ENCODE data around the gene LAP3.

The LAP3 gene

GRCh38 chr4:17623451-17624001, 46.5 kb downstream of the LAP3 start:
- TF ChIP-seq GATA3 (IDR thresholded peaks at IDR 0.05; ENCODE audit: low read depth, low read length), result no peak
- TF ChIP-seq GATA2 (IDR thresholded peaks at IDR 0.05; ENCODE audit: low read depth, low read length), result no peak

- TF ChIP-seq GATA3 (IDR thresholded peaks at IDR 0.05; ENCODE audit: low read depth, low read length) (no peak), GATA2 (IDR thresholded peaks at IDR 0.05; ENCODE audit: low read depth, low read length) (no peak)
These were observed 47.8 kb downstream of the LAP3 start for GRCh38 chr4:17624821-17625220.

DNA sequence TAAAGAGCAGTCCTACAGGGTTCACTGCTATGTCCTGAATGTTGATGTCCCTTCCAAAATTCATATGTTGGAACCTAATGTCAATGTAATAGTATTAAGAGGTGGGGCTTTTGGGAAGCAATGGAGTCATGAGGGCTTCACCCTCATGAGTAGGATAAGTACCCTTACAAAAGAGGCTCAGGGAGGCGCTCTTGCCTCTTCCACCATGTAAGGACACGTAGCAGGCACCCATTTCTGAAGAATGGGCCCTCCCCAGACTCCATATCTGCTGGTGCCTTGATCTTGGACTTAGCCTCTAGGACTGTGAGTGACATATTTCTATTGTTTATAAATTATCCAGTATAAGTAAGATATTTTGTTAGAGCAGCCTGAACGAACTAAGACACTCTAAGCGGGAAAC, 53.2 kb downstream of the LAP3 start:
- TF ChIP-seq GATA3 (IDR thresholded peaks at IDR 0.05; ENCODE audit: low read depth, low read length) (no peak), GATA2 (IDR thresholded peaks at IDR 0.05; ENCODE audit: low read depth, low read length) (no peak)

GRCh38 chr4:17633600-17633999, 56.6 kb downstream of the LAP3 start:
- no peak for TF ChIP-seq GATA2 (IDR thresholded peaks at IDR 0.05; ENCODE audit: low read depth, low read length)
- TF ChIP-seq GATA3 (IDR thresholded peaks at IDR 0.05; ENCODE audit: low read depth, low read length), result no peak

- TF ChIP-seq GATA3 (IDR thresholded peaks at IDR 0.05; ENCODE audit: low read depth, low read length) (no peak), GATA2 (IDR thresholded peaks at IDR 0.05; ENCODE audit: low read depth, low read length) (no peak)
These were observed 58.1 kb downstream of the LAP3 start for GRCh38 chr4:17635056-17635455.

DNA sequence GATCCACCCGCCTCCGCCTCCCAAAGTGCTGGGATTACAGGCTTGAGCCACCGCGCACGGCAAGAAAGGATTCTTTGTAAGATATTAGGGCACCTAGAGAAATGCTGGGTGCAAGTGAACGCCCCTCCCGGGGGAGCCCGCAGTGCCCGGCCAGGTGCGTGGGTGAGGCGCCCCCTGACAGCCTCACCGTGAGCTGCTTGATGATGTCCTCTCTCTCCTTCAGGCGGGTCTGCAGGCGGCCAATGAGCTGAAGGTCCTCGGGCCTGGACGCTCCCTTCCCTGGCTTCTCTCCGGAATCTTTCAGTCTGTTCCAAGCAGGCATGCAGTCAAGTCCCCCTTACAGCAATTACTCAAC, 59.3 kb downstream of the LAP3 start:
- no peak for TF ChIP-seq GATA2 (IDR thresholded peaks at IDR 0.05; ENCODE audit: low read depth, low read length)
- no peak for TF ChIP-seq GATA3 (IDR thresholded peaks at IDR 0.05; ENCODE audit: low read depth, low read length)

DNA sequence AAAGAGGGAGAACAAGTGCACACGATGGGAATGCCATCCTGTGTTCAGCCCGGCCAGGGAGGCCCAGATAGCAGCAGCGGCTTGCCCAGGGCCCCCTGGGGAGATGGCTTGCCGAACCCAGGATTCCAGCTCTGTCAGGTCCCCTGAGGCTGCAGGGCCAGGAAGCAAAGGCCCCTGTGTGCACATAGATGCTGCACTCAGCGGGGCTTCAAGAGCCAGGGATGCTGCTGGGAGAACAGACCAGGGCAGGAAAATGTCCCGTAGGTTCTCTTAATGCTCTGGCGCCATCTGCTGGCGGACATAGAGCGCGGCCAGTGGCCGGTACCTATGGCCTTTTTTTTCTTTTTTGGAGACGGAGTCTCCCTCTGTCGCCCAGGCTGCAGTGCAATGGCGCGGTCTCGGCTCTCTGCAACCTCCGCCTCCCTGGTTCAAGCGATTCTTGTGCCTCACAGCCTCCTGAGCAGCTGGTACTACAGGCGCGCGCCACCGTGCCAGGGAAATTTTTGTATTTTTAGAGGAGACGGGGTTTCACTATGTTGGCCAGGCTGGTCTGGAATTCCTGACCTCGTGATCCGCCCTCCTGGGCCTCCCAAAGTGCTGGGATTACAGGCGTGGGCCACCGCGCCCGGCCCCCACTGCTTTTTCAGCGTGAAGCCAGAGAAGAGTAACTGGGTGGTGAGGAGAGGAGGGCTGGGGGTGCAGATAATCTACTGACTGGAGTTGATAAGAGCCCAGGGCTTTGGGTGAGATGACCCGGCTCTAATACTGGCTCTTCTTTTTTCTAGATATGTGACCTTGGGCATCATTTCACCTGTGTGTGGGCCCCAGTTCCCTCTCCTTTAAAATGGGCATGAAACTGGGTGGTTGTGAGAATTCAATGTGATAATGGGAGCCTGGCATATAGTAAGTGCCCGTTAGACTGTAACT, 60.0 kb downstream of the LAP3 start:
- no peak for TF ChIP-seq GATA2 (IDR thresholded peaks at IDR 0.05; ENCODE audit: low read depth, low read length)
- TF ChIP-seq GATA3 (IDR thresholded peaks at IDR 0.05; ENCODE audit: low read depth, low read length), result no peak

DNA sequence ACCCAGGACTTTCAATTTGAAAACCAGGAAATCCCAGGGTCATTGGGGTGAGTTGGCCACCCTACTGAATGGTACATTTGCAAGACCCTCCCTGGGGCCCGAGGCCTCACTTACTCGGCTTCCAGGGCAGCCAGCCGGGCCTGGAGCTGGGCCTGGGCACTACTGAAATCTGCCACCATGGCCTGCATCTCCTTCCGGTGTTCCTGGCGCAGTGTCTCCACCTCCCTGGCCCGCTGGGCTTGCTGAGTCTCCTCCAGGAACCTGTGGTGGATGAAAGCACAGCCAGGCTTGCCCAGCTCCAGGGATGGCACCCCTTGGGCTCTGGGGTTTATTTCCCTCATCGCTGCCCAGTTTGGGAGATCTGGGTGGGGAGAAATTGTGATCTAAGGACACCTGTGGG, 62.1 kb downstream of the LAP3 start:
- TF ChIP-seq GATA2 (IDR thresholded peaks at IDR 0.05; ENCODE audit: low read depth, low read length) (no peak), GATA3 (IDR thresholded peaks at IDR 0.05; ENCODE audit: low read depth, low read length) (no peak)

DNA sequence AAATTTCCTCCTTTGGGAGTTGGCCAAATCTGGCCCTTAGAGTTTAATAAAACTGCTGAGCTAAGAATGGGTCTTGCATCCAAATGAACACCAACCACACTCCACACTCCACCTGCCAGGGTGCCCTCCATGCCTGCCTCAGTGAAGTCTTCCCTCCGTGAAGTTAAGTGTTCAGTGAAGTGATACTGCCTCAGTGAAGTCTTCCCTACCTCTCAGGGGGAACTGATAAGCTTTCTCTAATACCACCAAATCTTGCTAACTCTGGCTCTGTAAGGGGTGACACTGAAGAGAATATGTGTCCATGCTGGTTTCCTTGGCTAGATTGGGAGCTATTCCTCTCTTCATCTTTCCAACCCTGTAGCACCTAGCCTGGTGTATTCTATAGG, 65.4 kb downstream of the LAP3 start:
- TF ChIP-seq GATA2 (IDR thresholded peaks at IDR 0.05; ENCODE audit: low read depth, low read length) (no peak), GATA3 (IDR thresholded peaks at IDR 0.05; ENCODE audit: low read depth, low read length) (no peak)

DNA sequence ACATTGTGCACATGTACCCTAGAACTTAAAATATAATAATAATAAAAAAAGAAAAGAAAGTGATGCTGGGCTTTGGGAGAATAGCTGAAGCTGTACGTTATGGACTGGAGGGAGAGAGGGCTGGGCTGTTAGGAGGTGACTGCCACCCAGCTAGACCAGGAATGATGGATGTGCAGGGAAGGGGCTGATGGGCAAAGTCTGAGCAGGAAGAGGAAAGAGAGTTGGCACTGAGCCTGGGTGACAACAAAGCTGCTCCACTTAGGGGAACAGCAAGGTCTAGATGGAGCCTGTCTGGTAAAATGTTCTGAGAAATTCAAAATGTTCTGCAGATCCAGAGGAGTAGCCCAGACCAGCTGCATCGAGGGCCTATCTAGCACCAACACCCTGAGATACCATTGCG, 69.7 kb downstream of the LAP3 start:
- no peak for TF ChIP-seq GATA2 (IDR thresholded peaks at IDR 0.05; ENCODE audit: low read depth, low read length)
- no peak for TF ChIP-seq GATA3 (IDR thresholded peaks at IDR 0.05; ENCODE audit: low read depth, low read length)

DNA sequence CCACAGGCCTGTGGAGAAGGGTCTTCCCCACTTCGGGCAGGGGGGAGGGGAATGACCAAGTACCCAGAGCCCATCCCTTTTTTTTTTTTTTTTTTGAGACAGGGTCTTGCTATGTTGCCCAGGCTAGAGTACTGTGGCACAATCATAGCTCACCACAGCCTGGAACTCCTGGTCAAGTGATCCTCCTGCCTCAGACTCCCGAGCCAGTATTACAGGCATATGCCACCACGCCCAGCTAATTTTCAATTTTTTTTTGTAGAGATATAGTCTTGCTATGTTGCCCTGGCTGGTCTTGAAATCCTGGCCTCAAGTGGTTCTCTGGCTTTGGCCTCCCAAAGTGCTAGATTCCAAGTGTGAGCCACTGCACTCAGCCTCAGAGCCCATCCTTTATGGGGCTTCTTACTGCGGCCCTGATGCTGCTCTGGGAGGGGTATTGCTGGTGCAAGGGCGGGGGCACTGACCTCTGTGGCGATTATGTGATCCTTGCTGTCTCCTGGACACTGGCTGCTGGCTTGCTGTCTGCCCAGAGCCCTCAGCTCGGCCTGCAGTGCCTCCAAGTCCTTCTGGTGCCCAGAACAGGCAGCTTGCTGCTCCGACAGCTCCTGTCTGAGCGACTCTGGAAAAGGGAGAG, 70.3 kb downstream of the LAP3 start:
- no peak for TF ChIP-seq GATA3 (IDR thresholded peaks at IDR 0.05; ENCODE audit: low read depth, low read length)
- TF ChIP-seq GATA2 (IDR thresholded peaks at IDR 0.05; ENCODE audit: low read depth, low read length), result no peak

DNA sequence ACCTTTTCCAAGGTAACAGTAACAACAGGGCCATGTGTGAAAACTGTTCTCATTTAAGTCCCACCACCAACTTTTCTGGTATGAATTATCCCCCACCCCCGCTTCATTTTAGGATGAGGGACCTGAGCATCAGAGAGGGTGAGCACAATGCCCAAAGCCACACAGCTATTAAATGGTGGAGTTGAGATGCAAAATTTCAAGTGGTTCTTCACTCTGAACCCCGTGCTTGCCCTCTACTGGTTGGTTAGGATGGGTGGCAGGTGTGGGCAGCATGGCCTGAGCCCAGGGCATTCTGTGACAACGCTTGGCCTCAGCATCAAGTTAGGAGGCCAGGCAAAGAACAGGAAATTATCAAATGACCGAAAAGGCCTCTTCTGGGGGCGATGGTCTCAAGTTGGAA, 70.9 kb downstream of the LAP3 start:
- TF ChIP-seq GATA3 (IDR thresholded peaks at IDR 0.05; ENCODE audit: low read depth, low read length) (no peak), GATA2 (IDR thresholded peaks at IDR 0.05; ENCODE audit: low read depth, low read length) (no peak)

- no peak for TF ChIP-seq GATA2 (IDR thresholded peaks at IDR 0.05; ENCODE audit: low read depth, low read length)
- no peak for TF ChIP-seq GATA3 (IDR thresholded peaks at IDR 0.05; ENCODE audit: low read depth, low read length)
These were observed 73.4 kb downstream of the LAP3 start for GRCh38 chr4:17650406-17650805.

DNA sequence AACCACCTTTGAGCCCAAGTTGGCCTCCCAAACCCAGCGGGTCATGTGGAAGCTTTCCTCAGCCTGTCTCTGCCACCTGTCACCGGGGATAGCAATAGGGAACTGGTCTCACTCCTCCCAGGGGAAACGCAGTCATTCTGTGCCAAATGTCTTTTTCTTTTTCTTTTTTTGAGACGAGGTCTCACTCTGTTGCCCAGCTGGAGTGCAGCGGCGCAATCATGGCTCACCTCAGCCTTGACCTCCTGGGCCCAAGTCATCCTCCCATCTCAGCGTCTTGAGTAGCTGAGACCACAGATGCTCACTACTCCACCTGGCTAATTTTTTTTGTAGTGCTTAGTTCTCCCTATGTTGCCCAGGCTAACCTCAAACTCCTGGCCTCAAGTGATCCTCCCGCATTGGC, 77.7 kb downstream of the LAP3 start:
- TF ChIP-seq GATA2 (IDR thresholded peaks at IDR 0.05; ENCODE audit: low read depth, low read length) (no peak), GATA3 (IDR thresholded peaks at IDR 0.05; ENCODE audit: low read depth, low read length) (no peak)

- TF ChIP-seq GATA3 (IDR thresholded peaks at IDR 0.05; ENCODE audit: low read depth, low read length) (no peak), GATA2 (IDR thresholded peaks at IDR 0.05; ENCODE audit: low read depth, low read length) (no peak)
These were observed 80.1 kb downstream of the LAP3 start for GRCh38 chr4:17657090-17657489.
